OCI-LY7 (cell line): Measurements from ENCODE around the gene CEP192. TPM values are rescaled to one million over a fixed set of nuclear protein-coding genes. Genes with fewer than 3 reads are reported as not detected.

Source experiments
- BruUV-seq: library from RNA; stranded (reverse); fragments of 400-500 nt; replicated peaks from 2 replicates; lab custom pipeline; 2021; lab: Mats Ljungman, UMichigan
- CTCF ChIA-PET: fragments of 300-600 bp; sonication (Branson Sonifier 250); formaldehyde crosslinking; loops from one replicate; lab custom pipeline; 2022; ENCODE audit warnings: antibody characterized with exemption; ENCODE audit not compliant: unreplicated experiment; lab: Charles Lee
- POLR2A ChIA-PET: fragments of 300-600 bp; sonication (Branson Sonifier 250); formaldehyde crosslinking; loops from one replicate; lab custom pipeline; 2022; ENCODE audit warnings: antibody characterized with exemption; lab: Charles Lee
- DNase-seq: peaks from one replicate; pipeline ENCODE4 v3.0.0-alpha.2; 2015; ENCODE audit warnings: low spot score
- H2AFZ ChIP-seq: fragments of 200-600 bp; sonication (generic), shearing (Covaris generic); 2 replicates; pipeline ENCODE4 v1.6.1; 2014; ENCODE audit warnings: mild to moderate bottlenecking, antibody characterized with exemption, low read length, moderate library complexity
- H3K27ac ChIP-seq: fragments of 200-600 bp; sonication (generic); 2 replicates; pipeline ENCODE4 v1.5.1; 2014; ENCODE audit warnings: mixed run types, low read depth, mild to moderate bottlenecking, moderate library complexity, low read length, inconsistent platforms; ENCODE audit not compliant: poor library complexity, severe bottlenecking
- H3K36me3 ChIP-seq: fragments of 200-600 bp; sonication (generic); 2 replicates; pipeline ENCODE4 v1.6.1; 2014; ENCODE audit warnings: mild to moderate bottlenecking, antibody characterized with exemption, low read length, moderate library complexity, mixed read lengths; ENCODE audit not compliant: insufficient read depth
- H3K4me1 ChIP-seq: fragments of 200-600 bp; sonication (generic); 2 replicates; pipeline ENCODE4 v1.5.1; 2014; ENCODE audit warnings: mild to moderate bottlenecking, low read length; ENCODE audit not compliant: insufficient read depth, poor library complexity, severe bottlenecking
- H3K4me2 ChIP-seq: fragments of 200-600 bp; sonication (generic); 2 replicates; pipeline ENCODE4 v1.6.1; 2014; ENCODE audit warnings: mild to moderate bottlenecking, low read length
- H3K4me3 ChIP-seq: fragments of 200-600 bp; sonication (generic); 2 replicates; pipeline ENCODE4 v1.5.1; 2014; ENCODE audit warnings: mild to moderate bottlenecking, low read depth, low read length; ENCODE audit not compliant: poor library complexity, severe bottlenecking
- H3K79me2 ChIP-seq: fragments of 200-600 bp; sonication (generic); 2 replicates; pipeline ENCODE4 v1.6.1; 2016; ENCODE audit warnings: low read depth, mild to moderate bottlenecking, low read length, moderate library complexity, mixed read lengths; ENCODE audit not compliant: insufficient read depth
- H3K9me2 ChIP-seq: fragments of 200-600 bp; sonication (generic); 2 replicates; pipeline ENCODE4 v1.6.1; 2016; ENCODE audit warnings: mild to moderate bottlenecking, low read length, mixed read lengths; ENCODE audit not compliant: insufficient read depth
- H3K9me3 ChIP-seq: fragments of 200-600 bp; sonication (generic); 2 replicates; pipeline ENCODE4 v1.6.1; 2014; ENCODE audit warnings: mild to moderate bottlenecking, mixed run types, low read length, mixed read lengths
- H4K20me1 ChIP-seq: fragments of 200-600 bp; sonication (generic); 2 replicates; pipeline ENCODE4 v1.6.1; 2014; ENCODE audit warnings: mild to moderate bottlenecking, antibody characterized with exemption, low read length, moderate library complexity, mixed read lengths; ENCODE audit not compliant: insufficient read depth
- EZH2phosphoT487 ChIP-seq: fragments of 200-600 bp; sonication (generic); IDR thresholded peaks from 2 replicates; pipeline ENCODE4 v1.6.1; 2018; ENCODE audit warnings: low read depth, borderline replicate concordance, mild to moderate bottlenecking, mixed run types, antibody characterized with exemption, low read length, moderate library complexity, mixed read lengths
- intact Hi-C: fragments of 100-400 bp; cut with micrococcal nuclease; formaldehyde crosslinking; loops from one replicate; pipeline ENCODE4 v1.10.0; 2022; ENCODE audit not compliant: unreplicated experiment
- total RNA-seq, 2 experiments: library from RNA; depleted of rRNA in 1 of 2; stranded (reverse); fragments of >200 nt in 1 of 2; shearing (Covaris generic) in 1 of 2; gene quantifications; 2 replicates each; pipeline ENCODE4 v1.2.3, GENCODE V29; 2014 to 2022
- TF ChIP-seq, protein P1 (sequence below): fragments of 200-600 bp; sonication (generic); conservative IDR thresholded peaks from 2 replicates; pipeline ENCODE4 v1.5.1; 2014; ENCODE audit warnings: mild to moderate bottlenecking, antibody characterized with exemption, low read length, moderate library complexity, mixed read lengths

Gene CEP192
- total RNA-seq, 2 experiments from 2014 or later, result 55.5 to 59.9 TPM

DNA sequence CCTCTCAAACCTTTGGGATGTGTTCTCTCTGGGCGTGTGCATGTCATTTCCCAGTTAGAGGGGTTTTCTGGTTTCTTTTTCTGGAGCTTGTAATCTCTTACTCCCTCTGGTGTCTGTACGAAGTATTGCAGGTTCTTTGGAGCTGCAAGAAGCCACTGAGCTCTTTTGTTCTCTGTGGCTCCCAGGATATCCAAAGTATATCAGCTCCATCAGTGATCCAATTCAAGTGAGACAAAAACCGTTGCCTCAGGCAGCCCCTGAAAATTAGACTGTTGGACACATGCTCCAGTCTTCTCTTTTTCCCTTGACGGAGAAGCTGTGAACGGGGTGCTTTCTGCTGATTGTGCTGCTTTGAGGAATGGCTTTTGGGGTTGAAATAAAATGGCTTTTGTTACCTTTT lies 168.4 kb downstream of the CEP192 start:
- Histone ChIP-seq H3K79me2 (no peaks in the 10 kb centered on the region), H3K9me2 (no peaks in the 10 kb centered on the region), H3K4me2 (no peak overlapping the region), H3K4me3 (no peak overlapping the region), H4K20me1 (no peaks in the 10 kb centered on the region), H3K36me3 (no peaks in the 10 kb centered on the region), H2AFZ (no peak overlapping the region), H3K4me1 (no peaks in the 10 kb centered on the region), H3K9me3 (peaks cover 18% of the 10 kb centered on the region; the same call in 1 of the 2 replicates), H3K27ac (no peak overlapping the region)
- ChIA-PET POLR2A (interaction anchor here (0.5 to 1.0 kb wide), 4 partner anchors 13 to 767 kb away, joined by 3 to 5 read pairs (median 3); no protein-coding TSS in a partner anchor), CTCF (interaction anchor here (0.6 to 1.0 kb wide), 3 partner anchors 225 to 434 kb away, joined by 3 read pairs; no protein-coding TSS in a partner anchor)
- DNase-seq, result peak; percentile 74
- intact Hi-C loops, result loop anchor here (2.0 to 10.0 kb wide), 5 partner anchors 157 to 495 kb away; no protein-coding TSS in a partner anchor
- TF ChIP-seq EZH2phosphoT487, result no peak
- TF ChIP-seq, protein P1, sequence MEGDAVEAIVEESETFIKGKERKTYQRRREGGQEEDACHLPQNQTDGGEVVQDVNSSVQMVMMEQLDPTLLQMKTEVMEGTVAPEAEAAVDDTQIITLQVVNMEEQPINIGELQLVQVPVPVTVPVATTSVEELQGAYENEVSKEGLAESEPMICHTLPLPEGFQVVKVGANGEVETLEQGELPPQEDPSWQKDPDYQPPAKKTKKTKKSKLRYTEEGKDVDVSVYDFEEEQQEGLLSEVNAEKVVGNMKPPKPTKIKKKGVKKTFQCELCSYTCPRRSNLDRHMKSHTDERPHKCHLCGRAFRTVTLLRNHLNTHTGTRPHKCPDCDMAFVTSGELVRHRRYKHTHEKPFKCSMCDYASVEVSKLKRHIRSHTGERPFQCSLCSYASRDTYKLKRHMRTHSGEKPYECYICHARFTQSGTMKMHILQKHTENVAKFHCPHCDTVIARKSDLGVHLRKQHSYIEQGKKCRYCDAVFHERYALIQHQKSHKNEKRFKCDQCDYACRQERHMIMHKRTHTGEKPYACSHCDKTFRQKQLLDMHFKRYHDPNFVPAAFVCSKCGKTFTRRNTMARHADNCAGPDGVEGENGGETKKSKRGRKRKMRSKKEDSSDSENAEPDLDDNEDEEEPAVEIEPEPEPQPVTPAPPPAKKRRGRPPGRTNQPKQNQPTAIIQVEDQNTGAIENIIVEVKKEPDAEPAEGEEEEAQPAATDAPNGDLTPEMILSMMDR, result peak; percentile 88
- BruUV-seq, result no TSS peak

DNA sequence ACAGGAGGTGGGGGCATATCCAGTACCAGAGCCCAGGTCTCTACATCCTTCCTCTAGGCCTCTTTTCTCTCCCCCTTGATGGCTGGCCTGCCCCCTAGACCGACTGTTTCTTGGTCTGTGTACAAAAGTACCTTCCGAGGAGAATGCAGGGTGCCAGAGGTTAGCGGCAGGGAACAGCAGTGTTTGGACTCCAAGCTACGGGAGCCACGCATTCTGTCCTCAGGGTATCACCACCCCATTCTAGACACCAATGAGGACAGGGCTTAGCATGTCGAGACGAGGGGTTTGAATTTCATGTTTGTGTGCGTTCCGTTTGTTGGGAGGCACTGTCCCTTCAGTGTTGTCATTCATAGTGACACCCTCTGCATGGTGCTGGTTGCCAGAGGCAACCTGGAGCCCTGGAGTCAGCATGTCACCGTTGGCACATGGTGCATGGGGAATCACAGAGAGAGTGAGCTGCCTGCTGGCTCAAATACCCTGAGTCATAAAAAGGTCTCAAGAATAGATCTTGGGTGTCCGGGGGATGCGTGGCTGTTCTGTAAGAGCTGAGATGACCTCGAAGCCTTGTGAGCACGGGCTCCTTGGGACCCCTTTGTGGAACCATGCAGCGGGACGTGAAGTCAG lies 170.2 kb downstream of the CEP192 start:
- ChIA-PET POLR2A (no interaction called here), CTCF (interaction anchor here (0.6 kb wide), 1 partner anchor 78 kb away, joined by 3 read pairs; no protein-coding TSS in a partner anchor)
- no TSS peak for BruUV-seq
- Histone ChIP-seq H3K9me2 (no peaks in the 10 kb centered on the region), H3K9me3 (peaks cover 18% of the 10 kb centered on the region; the same call in 1 of the 2 replicates), H3K4me3 (no peak overlapping the region), H4K20me1 (no peaks in the 10 kb centered on the region), H2AFZ (no peak overlapping the region), H3K4me2 (no peak overlapping the region), H3K36me3 (no peaks in the 10 kb centered on the region), H3K79me2 (no peaks in the 10 kb centered on the region), H3K27ac (no peak overlapping the region), H3K4me1 (no peaks in the 10 kb centered on the region)
- DNase-seq, result no peak
- TF ChIP-seq, protein P1, result no peak
- no peak for TF ChIP-seq EZH2phosphoT487
- intact Hi-C loops, result no loop called here
